Embryonic facial prominence (tissue), 1 donor: Measurements from ENCODE around the gene OTOGL.
"Not testable (repeated sequence)": the region's sequence is repeated elsewhere in the genome, so short reads cannot be mapped to it uniquely, and the experiment has no call there.

ENCODE experiments used
- DNase-seq: peaks from one replicate; pipeline ENCODE4 v3.0.0-alpha.2; 2016; ENCODE audit errors: extremely low spot score

The OTOGL gene

DNA sequence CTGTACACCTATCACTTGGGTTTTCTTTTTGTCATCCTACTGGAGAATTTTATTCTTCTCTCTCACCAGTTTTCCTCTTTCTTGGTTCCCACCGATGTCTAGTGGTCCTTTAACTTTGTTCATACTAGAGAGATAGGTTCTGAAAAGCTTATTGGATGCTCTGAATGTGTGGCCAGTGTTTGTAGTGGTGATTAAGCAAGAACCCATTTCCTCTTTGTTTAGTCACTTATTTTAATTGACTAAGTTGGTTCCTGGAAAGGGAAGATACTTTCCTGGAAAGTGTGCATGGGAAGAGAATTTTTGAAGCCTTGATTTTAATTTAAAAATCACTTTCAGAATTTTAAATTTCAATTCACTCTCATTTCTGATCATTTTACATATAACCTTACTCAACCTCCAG is 127.2 kb downstream of the OTOGL start:
- DNase-seq, result no peak

- not testable (repeated sequence) for DNase-seq
Observed at GRCh38 chr12:80227904-80228303, 128.6 kb downstream of the OTOGL start.

GRCh38 chr12:80230068-80230467 is 130.7 kb downstream of the OTOGL start:
- no peak for DNase-seq

DNA sequence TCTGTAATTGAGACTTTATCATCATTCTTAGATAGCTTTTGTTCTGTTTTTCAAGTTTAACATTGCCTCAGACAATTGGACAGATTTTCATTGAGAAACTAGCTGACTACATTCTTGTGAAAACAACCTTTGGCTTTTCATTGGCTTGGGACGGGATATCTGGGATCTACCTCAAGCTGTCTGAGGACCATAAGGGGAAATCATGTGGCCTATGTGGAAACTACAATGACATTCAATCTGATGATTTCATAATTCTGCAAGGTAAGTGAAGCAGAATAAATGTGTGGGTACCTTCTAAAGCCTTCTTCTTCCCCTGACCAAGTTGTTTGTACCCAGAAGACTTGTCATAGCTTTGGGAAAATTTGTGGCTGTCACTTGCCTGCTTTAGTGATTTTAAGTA is 133.5 kb downstream of the OTOGL start:
- no peak for DNase-seq

- no peak for DNase-seq
Observed at GRCh38 chr12:80233926-80234325, 134.6 kb downstream of the OTOGL start.

- DNase-seq, result no peak
Observed at GRCh38 chr12:80234667-80235066, 135.3 kb downstream of the OTOGL start.

DNA sequence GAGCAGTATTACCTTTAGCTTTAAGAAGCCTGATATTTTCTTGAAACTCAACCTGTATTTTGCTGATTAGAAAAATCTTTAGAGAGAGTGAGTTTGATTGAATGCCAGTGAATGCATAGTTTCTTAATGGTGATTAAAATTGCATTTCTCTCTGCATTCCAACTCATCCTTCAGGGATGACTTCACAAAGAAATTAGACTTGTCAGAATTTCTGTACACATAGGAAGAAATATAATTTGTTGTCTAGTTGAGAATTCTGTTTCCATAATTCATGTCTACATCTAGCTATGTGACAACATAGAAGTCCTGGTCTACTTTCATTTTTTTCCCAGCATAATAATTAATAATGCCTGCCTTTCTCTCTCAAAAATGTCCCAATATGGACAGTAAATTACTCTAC is 136.6 kb downstream of the OTOGL start:
- DNase-seq, result no peak

- no peak for DNase-seq
Observed at GRCh38 chr12:80239867-80240266, 140.5 kb downstream of the OTOGL start.

GRCh38 chr12:80241576-80242273 is 142.4 kb downstream of the OTOGL start:
- DNase-seq, result no peak

GRCh38 chr12:80242321-80242720 is 143.0 kb downstream of the OTOGL start:
- no peak for DNase-seq

DNA sequence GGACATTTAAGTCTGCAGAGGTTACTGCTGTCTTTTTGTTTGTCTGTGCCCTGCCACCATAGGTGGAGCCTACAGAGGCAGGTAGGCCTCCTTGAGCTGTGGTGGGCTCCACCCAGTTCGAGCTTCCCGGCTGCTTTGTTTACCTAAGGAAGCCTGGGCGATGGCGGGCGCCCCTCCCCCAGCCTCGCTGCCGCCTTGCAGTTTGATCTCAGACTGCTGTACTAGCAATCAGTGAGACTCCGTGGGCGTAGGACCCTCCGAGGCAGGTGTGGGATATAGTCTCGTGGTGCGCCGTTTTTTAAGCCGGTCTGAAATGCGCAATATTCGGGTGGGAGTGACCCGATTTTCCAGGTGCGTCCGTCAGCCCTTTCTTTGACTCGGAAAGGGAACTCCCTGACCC is 150.2 kb downstream of the OTOGL start:
- not testable (repeated sequence) for DNase-seq

- no peak for DNase-seq
Observed at GRCh38 chr12:80257920-80258319, 158.6 kb downstream of the OTOGL start.

- no peak for DNase-seq
Observed at GRCh38 chr12:80260269-80260668, 160.9 kb downstream of the OTOGL start.

DNA sequence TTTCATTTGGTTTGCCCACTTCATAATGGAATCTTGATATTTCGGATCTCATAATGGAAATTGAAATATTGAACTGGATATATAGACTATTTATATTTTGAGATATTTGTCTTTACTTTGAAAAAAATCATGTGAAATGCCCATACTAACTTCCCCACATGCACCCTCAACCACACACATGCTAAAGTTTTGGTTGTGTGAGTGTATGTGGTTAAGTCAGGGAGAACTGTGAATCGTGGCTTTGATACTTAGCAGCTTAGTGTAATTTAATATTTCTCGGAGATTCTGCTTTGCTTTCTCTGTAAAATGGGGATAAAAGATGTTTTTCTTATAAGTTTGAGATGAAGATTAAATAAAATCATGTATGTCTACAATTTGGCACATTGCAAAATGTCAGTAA is 162.1 kb downstream of the OTOGL start:
- no peak for DNase-seq

- no peak for DNase-seq
Observed at GRCh38 chr12:80262346-80262745, 163.0 kb downstream of the OTOGL start.

- no peak for DNase-seq
Observed at GRCh38 chr12:80262771-80263170, 163.4 kb downstream of the OTOGL start.

- no peak for DNase-seq
Observed at GRCh38 chr12:80264386-80264785, 165.0 kb downstream of the OTOGL start.

GRCh38 chr12:80264891-80265290 is 165.6 kb downstream of the OTOGL start:
- DNase-seq, result no peak

GRCh38 chr12:80268924-80269749 is 169.8 kb downstream of the OTOGL start:
- no peak for DNase-seq

- no peak for DNase-seq
Observed at GRCh38 chr12:80269803-80270552, 170.6 kb downstream of the OTOGL start.

- no peak for DNase-seq
Observed at GRCh38 chr12:80271780-80272179, 172.4 kb downstream of the OTOGL start.

DNA sequence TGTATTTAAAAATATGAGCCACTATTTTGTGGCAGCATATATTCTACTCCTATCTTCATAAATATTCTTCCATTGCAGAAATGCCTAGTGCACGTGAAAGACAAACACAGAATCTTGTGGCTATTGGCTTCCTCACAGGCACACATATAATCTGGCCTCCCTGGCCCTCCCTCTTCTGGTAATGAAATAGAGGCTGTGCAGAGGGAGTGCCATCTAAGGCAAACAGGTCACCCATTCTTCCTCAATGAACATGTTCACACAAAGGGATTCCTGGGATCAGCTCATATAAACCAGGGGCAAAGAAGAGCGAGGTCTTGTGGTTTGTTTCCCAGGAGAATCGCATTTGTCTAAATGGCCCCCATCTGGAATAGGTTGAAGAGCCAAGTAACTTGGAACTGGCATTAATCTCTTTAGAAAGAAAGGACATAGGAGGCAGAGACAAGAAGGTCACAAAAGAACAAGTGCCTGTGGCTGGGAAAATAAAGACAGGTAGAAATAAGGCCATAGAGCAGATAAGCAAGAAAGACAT is 173.1 kb downstream of the OTOGL start:
- no peak for DNase-seq
